T-cell (primary cell): Measurements from ENCODE around the gene NPAS3. TPM values are rescaled to one million over a fixed set of nuclear protein-coding genes. Genes with fewer than 3 reads are reported as not detected.

ENCODE experiments used
- ATAC-seq, 4 experiments: fragments of 200-7000 bp in 3 of 4; fragments of 150-1000 bp in 1 of 4; cut with Tn5 transposase; replicated peaks in 1 of 4; 1 replicate in 3 of 4; 2 replicates in 1 of 4; pipeline ENCODE4 v1.10.0; 2021; ENCODE audit warnings: moderate library complexity in 3 of 4, mild to moderate bottlenecking in 2 of 4, moderate number of reproducible peaks in 1 of 4
- CTCF ChIA-PET, 2 donors: fragments of 300-600 bp; sonication (Branson Sonifier 250); formaldehyde crosslinking; loops; one replicate each; lab custom pipeline; 2022; ENCODE audit warnings: antibody characterized with exemption in 2 of 2; lab: Charles Lee
- POLR2A ChIA-PET, 2 donors: fragments of 300-600 bp; sonication (Branson Sonifier 250); formaldehyde crosslinking; loops; one replicate each; lab custom pipeline; 2022; ENCODE audit warnings: antibody characterized with exemption in 2 of 2; lab: Charles Lee
- DNase-seq, 35 experiments: peaks; one replicate each; pipeline versions ENCODE4 v3.0.0 to v3.0.0-alpha.2; 2013 to 2023
- H3K27ac ChIP-seq: one replicate; pipeline ENCODE4 v1.5.1; 2013; ENCODE audit warnings: low read length
- H3K27me3 ChIP-seq, 2 experiments: replicated peaks in 1 of 2; 1 replicate in 1 of 2; 2 replicates in 1 of 2; pipeline versions ENCODE4 v1.6.1 to v1.7.0; 2013; ENCODE audit warnings: low read length in 1 of 2, mixed read lengths in 1 of 2; ENCODE audit not compliant: control insufficient read depth in 2 of 2, insufficient read depth in 2 of 2; ENCODE audit errors: extremely low read depth in 1 of 2
- H3K36me3 ChIP-seq, 2 donors: 1 replicate in 1 of 2; 2 replicates in 1 of 2; pipeline versions ENCODE4 v1.6.1 to v1.7.0; 2013; ENCODE audit warnings: low read length in 1 of 2; ENCODE audit not compliant: control insufficient read depth in 2 of 2, insufficient read depth in 1 of 2; ENCODE audit errors: extremely low read depth in 1 of 2
- H3K4me1 ChIP-seq, 2 experiments: 1 replicate in 1 of 2; 2 replicates in 1 of 2; pipeline versions ENCODE4 v1.6.1 to v1.7.0; 2013; ENCODE audit warnings: low read length in 2 of 2, mixed read lengths in 1 of 2; ENCODE audit not compliant: insufficient read depth in 2 of 2, control insufficient read depth in 1 of 2; ENCODE audit errors: extremely low read depth in 1 of 2
- H3K4me3 ChIP-seq, 2 donors: 1 replicate in 1 of 2; 2 replicates in 1 of 2; pipeline versions ENCODE4 v1.5.1 to v1.7.0; 2013; ENCODE audit warnings: mild to moderate bottlenecking in 2 of 2, low read length in 1 of 2, moderate library complexity in 1 of 2; ENCODE audit not compliant: control insufficient read depth in 1 of 2; ENCODE audit errors: extremely low read depth in 1 of 2
- H3K9me3 ChIP-seq: 2 replicates; pipeline ENCODE4 v1.7.0; 2013
- H3K27ac Mint-ChIP-seq, 2 donors: one replicate each; pipeline ENCODE4 v1.8.0; 2020 to 2021; ENCODE audit warnings: mild to moderate bottlenecking in 2 of 2, mixed read lengths in 2 of 2
- H3K27me3 Mint-ChIP-seq, 2 donors: one replicate each; pipeline ENCODE4 v1.8.0; 2021 to 2022; ENCODE audit warnings: mixed read lengths in 2 of 2
- H3K36me3 Mint-ChIP-seq: one replicate; pipeline ENCODE4 v1.8.0; 2021; ENCODE audit warnings: mixed read lengths
- H3K4me1 Mint-ChIP-seq, 3 donors: one replicate each; pipeline ENCODE4 v1.8.0; 2020 to 2022; ENCODE audit warnings: mixed read lengths in 3 of 3, mild to moderate bottlenecking in 1 of 3
- H3K4me3 Mint-ChIP-seq, 3 donors: one replicate each; pipeline ENCODE4 v1.8.0; 2020 to 2022; ENCODE audit warnings: mild to moderate bottlenecking in 3 of 3, mixed read lengths in 3 of 3, moderate library complexity in 3 of 3
- H3K9me3 Mint-ChIP-seq, 3 donors: one replicate each; pipeline ENCODE4 v1.8.0; 2020 to 2022; ENCODE audit warnings: mixed read lengths in 3 of 3
- WGBS: methylation state at CpG from one replicate; pipeline ENCODE4 v1.1.5; 2013; ENCODE audit warnings: missing lambda C conversion rate; ENCODE audit not compliant: insufficient coverage; 5-methylcytosine and 5-hydroxymethylcytosine counted together
- total RNA-seq, 35 experiments: library from RNA in 6 of 35; stranded (reverse) in 6 of 35; fragments of 120-200 nt in 1 of 35; gene quantifications; one replicate each; pipeline versions ENCODE4 v1.2.1 to v1.2.4 and lab custom pipeline; 2013 to 2026

The NPAS3 gene
- total RNA-seq, 5 donors from 2014 or later (not counting 1 experiment from before 2014, with no cell fraction given): 0.10 TPM; not detected in 4

GRCh38 chr14:33271216-33271615 is 332.5 kb downstream of the NPAS3 start:
- Mint-ChIP-seq H3K36me3 (no peaks in the 10 kb centered on the region), H3K9me3 (peaks cover 0 to 8% (median 5%) of the 10 kb centered on the region in 3 donors), H3K4me1 (no peaks in the 10 kb centered on the region), H3K27me3 (peaks cover 0 to 3% of the 10 kb centered on the region in 2 donors), H3K27ac (no peak overlapping the region), H3K4me3 (no peak overlapping the region)
- 71% methylated on average over 1 of the region's 2 CpGs for WGBS
- no peaks in the 10 kb centered on the region for H3K36me3 ChIP-seq
- ATAC-seq (no peak), DNase-seq (no peak)
- POLR2A ChIA-PET: interaction anchor here in 1 of 2 donors (0.6 kb wide), 1 partner anchor 380 kb away, joined by 3 read pairs; no protein-coding TSS in a partner anchor
- no peaks in the 10 kb centered on the region for H3K27me3 ChIP-seq
- CTCF ChIA-PET: no interaction called here
- H3K4me3 ChIP-seq: no peak overlapping the region
- no peak overlapping the region for H3K27ac ChIP-seq
- H3K9me3 ChIP-seq: no peaks in the 10 kb centered on the region
- H3K4me1 ChIP-seq: no peaks in the 10 kb centered on the region

GRCh38 chr14:33271891-33272290 is 333.2 kb downstream of the NPAS3 start:
- H3K4me1 ChIP-seq: no peaks in the 10 kb centered on the region
- no peaks in the 10 kb centered on the region for H3K9me3 ChIP-seq
- DNase-seq (no peak), ATAC-seq (no peak)
- Mint-ChIP-seq H3K36me3 (no peaks in the 10 kb centered on the region), H3K4me3 (no peak overlapping the region), H3K27me3 (peaks cover 0 to 3% of the 10 kb centered on the region in 2 donors), H3K4me1 (no peaks in the 10 kb centered on the region), H3K27ac (no peak overlapping the region), H3K9me3 (peaks cover 0 to 8% (median 5%) of the 10 kb centered on the region in 3 donors)
- H3K4me3 ChIP-seq: no peak overlapping the region
- WGBS: no CpG with 5 or more reads among the region's 2 CpGs
- no peaks in the 10 kb centered on the region for H3K27me3 ChIP-seq
- ChIA-PET POLR2A (interaction anchor here in 1 of 2 donors (0.6 kb wide), 1 partner anchor 380 kb away, joined by 3 read pairs; no protein-coding TSS in a partner anchor), CTCF (no interaction called here)
- H3K36me3 ChIP-seq: no peaks in the 10 kb centered on the region
- no peak overlapping the region for H3K27ac ChIP-seq

GRCh38 chr14:33273978-33274377 is 335.3 kb downstream of the NPAS3 start:
- Mint-ChIP-seq H3K27me3 (no peaks in the 10 kb centered on the region), H3K4me1 (no peaks in the 10 kb centered on the region), H3K36me3 (no peaks in the 10 kb centered on the region), H3K4me3 (no peak overlapping the region), H3K27ac (no peak overlapping the region), H3K9me3 (peaks cover 0 to 15% (median 5%) of the 10 kb centered on the region in 3 donors)
- WGBS: 71% methylated on average over 2 of the region's 4 CpGs
- Histone ChIP-seq H3K27me3 (no peaks in the 10 kb centered on the region), H3K9me3 (no peaks in the 10 kb centered on the region), H3K27ac (no peak overlapping the region), H3K4me3 (no peak overlapping the region), H3K36me3 (no peaks in the 10 kb centered on the region), H3K4me1 (no peaks in the 10 kb centered on the region)
- ChIA-PET CTCF (no interaction called here), POLR2A (no interaction called here)
- ATAC-seq (no peak), DNase-seq (no peak)

- H3K27ac Mint-ChIP-seq: no peak overlapping the region
- H3K4me1 Mint-ChIP-seq: no peaks in the 10 kb centered on the region
- CTCF ChIA-PET: no interaction called here
- no peaks in the 10 kb centered on the region for H3K27me3 Mint-ChIP-seq
- Histone ChIP-seq H3K9me3 (no peaks in the 10 kb centered on the region), H3K27ac (no peak overlapping the region), H3K4me3 (no peak overlapping the region), H3K4me1 (no peaks in the 10 kb centered on the region), H3K27me3 (no peaks in the 10 kb centered on the region), H3K36me3 (no peaks in the 10 kb centered on the region)
- no peak overlapping the region for H3K4me3 Mint-ChIP-seq
- peaks cover 3 to 15% (median 5%) of the 10 kb centered on the region in 3 donors for H3K9me3 Mint-ChIP-seq
- 65% methylated on average over 3 of the region's 4 CpGs for WGBS
- ATAC-seq (no peak), DNase-seq (no peak)
- POLR2A ChIA-PET: no interaction called here
- no peaks in the 10 kb centered on the region for H3K36me3 Mint-ChIP-seq
Observed at GRCh38 chr14:33275879-33276278, 337.2 kb downstream of the NPAS3 start.

GRCh38 chr14:33279865-33280264 is 341.2 kb downstream of the NPAS3 start:
- WGBS: 73% methylated on average over 3 of the region's 3 CpGs
- CTCF ChIA-PET: no interaction called here
- POLR2A ChIA-PET: no interaction called here
- no peak overlapping the region for H3K27ac ChIP-seq
- H3K9me3 ChIP-seq: no peaks in the 10 kb centered on the region
- Mint-ChIP-seq H3K4me1 (no peaks in the 10 kb centered on the region), H3K4me3 (no peak overlapping the region), H3K27ac (no peak overlapping the region), H3K36me3 (no peaks in the 10 kb centered on the region), H3K27me3 (no peaks in the 10 kb centered on the region), H3K9me3 (peaks cover 0 to 9% (median 3%) of the 10 kb centered on the region in 3 donors)
- H3K36me3 ChIP-seq: no peaks in the 10 kb centered on the region
- H3K4me3 ChIP-seq: no peak overlapping the region
- DNase-seq (no peak), ATAC-seq (no peak)
- no peaks in the 10 kb centered on the region for H3K27me3 ChIP-seq
- no peaks in the 10 kb centered on the region for H3K4me1 ChIP-seq

- Histone ChIP-seq H3K27ac (no peak overlapping the region), H3K4me3 (no peak overlapping the region), H3K4me1 (no peaks in the 10 kb centered on the region), H3K36me3 (no peaks in the 10 kb centered on the region), H3K27me3 (no peaks in the 10 kb centered on the region), H3K9me3 (no peaks in the 10 kb centered on the region)
- H3K4me3 Mint-ChIP-seq: no peak overlapping the region
- ChIA-PET CTCF (no interaction called here), POLR2A (no interaction called here)
- no peak overlapping the region for H3K27ac Mint-ChIP-seq
- no peaks in the 10 kb centered on the region for H3K27me3 Mint-ChIP-seq
- H3K9me3 Mint-ChIP-seq: peaks cover 0 to 9% (median 3%) of the 10 kb centered on the region in 3 donors
- ATAC-seq (no peak), DNase-seq (no peak)
- no CpG with 5 or more reads among the region's 3 CpGs for WGBS
- no peaks in the 10 kb centered on the region for H3K4me1 Mint-ChIP-seq
- H3K36me3 Mint-ChIP-seq: no peaks in the 10 kb centered on the region
Observed at GRCh38 chr14:33280646-33281045, 342.0 kb downstream of the NPAS3 start.
